Lower leg skin (tissue), 3 donors: ENCODE measurements around the gene MBOAT2.
"Not testable (repeated sequence)": the region's sequence is repeated elsewhere in the genome, so short reads cannot be mapped to it uniquely, and the experiment has no call there.

Source experiments
- POLR2A ChIP-seq, 2 donors: fragments of 450-650 bp; IDR thresholded peaks; one replicate each; pipeline ENCODE4 v1.6.1; 2016 to 2017; ENCODE audit warnings: antibody characterized with exemption in 2 of 2, mild to moderate bottlenecking in 1 of 2, moderate library complexity in 1 of 2
- TF ChIP-seq, protein P1 (sequence below), 3 donors: fragments of 450-650 bp; IDR thresholded peaks; one replicate each; pipeline ENCODE4 v1.5.1; 2016; ENCODE audit warnings: antibody characterized with exemption in 3 of 3, mild to moderate bottlenecking in 3 of 3, moderate library complexity in 2 of 3

DNA sequence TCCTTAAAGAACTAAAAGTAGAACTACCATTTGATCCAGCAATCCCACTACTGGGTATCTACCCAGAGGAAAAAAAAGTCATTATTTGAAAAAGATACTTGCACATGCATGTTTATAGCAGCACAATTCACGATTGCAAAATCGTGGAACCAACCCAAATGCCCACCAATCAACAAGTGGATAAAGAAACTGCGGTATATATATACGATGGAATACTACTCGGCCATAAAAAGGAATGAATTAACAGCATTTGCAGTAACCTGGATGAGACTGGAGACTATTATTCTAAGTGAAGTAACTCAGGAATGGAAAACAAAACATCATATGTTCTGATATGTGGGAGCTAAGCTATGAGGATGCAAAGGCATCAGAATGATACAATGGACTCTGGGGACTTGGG lies 89.7 kb downstream of the MBOAT2 start:
- TF ChIP-seq, protein P1, sequence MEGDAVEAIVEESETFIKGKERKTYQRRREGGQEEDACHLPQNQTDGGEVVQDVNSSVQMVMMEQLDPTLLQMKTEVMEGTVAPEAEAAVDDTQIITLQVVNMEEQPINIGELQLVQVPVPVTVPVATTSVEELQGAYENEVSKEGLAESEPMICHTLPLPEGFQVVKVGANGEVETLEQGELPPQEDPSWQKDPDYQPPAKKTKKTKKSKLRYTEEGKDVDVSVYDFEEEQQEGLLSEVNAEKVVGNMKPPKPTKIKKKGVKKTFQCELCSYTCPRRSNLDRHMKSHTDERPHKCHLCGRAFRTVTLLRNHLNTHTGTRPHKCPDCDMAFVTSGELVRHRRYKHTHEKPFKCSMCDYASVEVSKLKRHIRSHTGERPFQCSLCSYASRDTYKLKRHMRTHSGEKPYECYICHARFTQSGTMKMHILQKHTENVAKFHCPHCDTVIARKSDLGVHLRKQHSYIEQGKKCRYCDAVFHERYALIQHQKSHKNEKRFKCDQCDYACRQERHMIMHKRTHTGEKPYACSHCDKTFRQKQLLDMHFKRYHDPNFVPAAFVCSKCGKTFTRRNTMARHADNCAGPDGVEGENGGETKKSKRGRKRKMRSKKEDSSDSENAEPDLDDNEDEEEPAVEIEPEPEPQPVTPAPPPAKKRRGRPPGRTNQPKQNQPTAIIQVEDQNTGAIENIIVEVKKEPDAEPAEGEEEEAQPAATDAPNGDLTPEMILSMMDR (IDR thresholded peaks at IDR 0.05): not testable (repeated sequence)
- TF ChIP-seq POLR2A (IDR thresholded peaks at IDR 0.05): not testable (repeated sequence)
